Smooth muscle cell (in vitro differentiated cells): Measurements from ENCODE around the gene EHD4. TPM values are rescaled to one million over a fixed set of nuclear protein-coding genes. Genes with fewer than 3 reads are reported as not detected.
A peak's percentile ranks its signal among the peaks of the same experiment; 100 is the strongest.

Source experiments
- DNase-seq: peaks from one replicate; lab custom pipeline; 2025; ENCODE audit not compliant: unreplicated experiment; lab: John Stamatoyannopoulos, UW
- H2AFZ ChIP-seq: fragments of 200-600 bp; sonication (generic); 2 replicates; pipeline ENCODE4 v1.6.0; 2016; ENCODE audit warnings: antibody characterized with exemption, low read depth, mild to moderate bottlenecking
- H3F3A ChIP-seq: fragments of 200-600 bp; sonication (generic); 2 replicates; pipeline ENCODE4 v1.6.0; 2017; ENCODE audit warnings: antibody characterized with exemption, low read depth
- H3K27ac ChIP-seq: fragments of 200-600 bp; sonication (generic); 2 replicates; pipeline ENCODE4 v1.5.1; 2016; ENCODE audit warnings: low read depth, mild to moderate bottlenecking
- H3K27me3 ChIP-seq: fragments of 200-600 bp; sonication (generic); 2 replicates; pipeline ENCODE4 v1.6.1; 2016; ENCODE audit warnings: low read depth, mild to moderate bottlenecking
- H3K36me3 ChIP-seq: fragments of 200-600 bp; sonication (generic); 2 replicates; pipeline ENCODE4 v1.5.1; 2016; ENCODE audit warnings: low read depth
- H3K4me1 ChIP-seq: fragments of 200-600 bp; sonication (generic); 2 replicates; pipeline ENCODE4 v1.5.1; 2016; ENCODE audit warnings: low read depth
- H3K4me2 ChIP-seq: fragments of 200-600 bp; sonication (generic); 2 replicates; pipeline ENCODE4 v1.6.0; 2016; ENCODE audit warnings: mild to moderate bottlenecking
- H3K4me3 ChIP-seq: fragments of 200-600 bp; sonication (generic); 2 replicates; pipeline ENCODE4 v1.5.1; 2016; ENCODE audit warnings: mild to moderate bottlenecking
- H3K79me2 ChIP-seq: fragments of 200-600 bp; sonication (generic); 2 replicates; pipeline ENCODE4 v1.6.0; 2016; ENCODE audit warnings: low read depth, mild to moderate bottlenecking
- H3K9ac ChIP-seq: fragments of 200-600 bp; sonication (generic); 2 replicates; pipeline ENCODE4 v1.6.0; 2016; ENCODE audit warnings: low read depth
- H3K9me3 ChIP-seq: fragments of 200-600 bp; sonication (generic); replicated peaks from 2 replicates; pipeline ENCODE4 v1.5.1; 2016; ENCODE audit warnings: low read depth
- H4K20me1 ChIP-seq: fragments of 200-600 bp; sonication (generic); 2 replicates; pipeline ENCODE4 v1.6.0; 2016; ENCODE audit warnings: low read depth
- WGBS: methylation state at CpG from one replicate; pipeline ENCODE4 v1.1.7; 2016; ENCODE audit warnings: low lambda C conversion rate; 5-methylcytosine and 5-hydroxymethylcytosine counted together
- polyA plus RNA-seq: library from polyadenylated mRNA; unstranded; fragments of >200 nt; fragmentation: Nextera tagmentation; extraction: Ambion mirVana; gene quantifications from 2 replicates; pipeline ENCODE4 v1.2.1, GENCODE V29; 2016
- total RNA-seq: library from RNA; depleted of rRNA; stranded (reverse); fragments of >200 nt; gene quantifications from 2 replicates; pipeline ENCODE4 v1.2.3, GENCODE V29; 2014
- TF ChIP-seq, protein P1 (sequence below): fragments of 200-600 bp; sonication (generic); IDR thresholded peaks from 2 replicates; pipeline ENCODE4 v1.5.1; 2017; ENCODE audit warnings: borderline replicate concordance, mild to moderate bottlenecking, antibody characterized with exemption; ENCODE audit not compliant: insufficient read depth, poor library complexity, severe bottlenecking

The EHD4 gene
- total and polyA plus RNA-seq, 2 experiments from 2014 or later: 11.5 to 15.8 TPM

DNA sequence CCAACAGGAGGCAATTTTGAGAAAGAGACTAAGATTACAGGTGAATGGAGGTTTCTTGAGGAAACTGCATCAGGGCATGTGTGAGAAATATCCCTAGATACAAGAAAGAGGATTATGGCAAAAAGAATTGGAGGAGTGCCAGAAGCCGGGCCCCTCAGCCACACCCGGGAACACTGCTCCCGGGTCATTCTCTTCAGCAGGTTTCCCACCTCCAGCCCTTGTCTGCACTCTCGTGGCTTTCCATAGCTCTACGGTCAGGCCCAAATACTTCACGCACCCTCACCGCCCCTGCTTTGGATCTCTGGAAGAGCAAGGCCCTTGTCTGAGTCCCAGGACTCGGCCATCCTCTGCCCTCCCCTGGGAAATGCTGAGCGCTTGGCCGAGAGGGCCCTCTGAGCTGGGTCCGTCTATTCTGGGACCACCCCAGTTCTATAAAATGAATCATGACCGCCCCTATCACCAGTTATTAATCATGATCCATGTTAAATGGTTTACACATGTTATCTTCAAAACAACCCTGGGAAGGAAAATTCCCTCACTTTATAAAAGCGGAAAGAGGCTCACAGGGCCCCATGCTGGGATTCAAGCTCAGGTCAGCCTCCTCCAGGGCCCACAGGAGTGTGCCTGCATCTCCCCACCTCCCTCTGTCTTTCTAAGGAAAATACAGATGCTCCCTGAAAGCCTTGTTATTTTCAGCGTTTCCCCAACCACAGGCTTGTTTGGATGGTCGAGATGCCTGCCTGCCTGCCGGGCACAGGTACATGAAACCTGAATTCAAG is 39.7 kb downstream of the EHD4 start:
- no peak overlapping the region for H3K4me2 ChIP-seq

DNA sequence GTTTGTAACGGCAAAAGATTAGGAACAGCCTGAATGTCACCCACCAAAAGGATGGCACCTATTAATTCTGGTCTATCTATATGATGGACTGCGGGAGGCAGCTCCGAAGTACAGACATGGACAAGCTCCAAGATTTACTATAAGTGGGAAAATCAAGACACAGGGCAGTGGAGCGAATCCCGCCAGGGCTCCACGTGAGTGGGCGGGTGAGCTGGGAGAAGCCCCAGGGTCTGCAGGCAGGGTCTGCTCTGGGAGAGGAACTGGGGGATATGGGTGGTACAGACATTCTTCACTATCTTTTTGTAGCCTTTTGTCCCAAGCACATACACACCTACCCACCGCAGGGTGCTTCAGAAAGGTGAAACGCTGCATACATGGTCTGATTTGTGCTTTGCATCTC is 40.3 kb downstream of the EHD4 start:
- no peak overlapping the region for H2AFZ ChIP-seq
- no peak overlapping the region for H3K27ac ChIP-seq
- H3K4me1 ChIP-seq: peaks cover 5% of the 10 kb centered on the region
- TF ChIP-seq, protein P1, sequence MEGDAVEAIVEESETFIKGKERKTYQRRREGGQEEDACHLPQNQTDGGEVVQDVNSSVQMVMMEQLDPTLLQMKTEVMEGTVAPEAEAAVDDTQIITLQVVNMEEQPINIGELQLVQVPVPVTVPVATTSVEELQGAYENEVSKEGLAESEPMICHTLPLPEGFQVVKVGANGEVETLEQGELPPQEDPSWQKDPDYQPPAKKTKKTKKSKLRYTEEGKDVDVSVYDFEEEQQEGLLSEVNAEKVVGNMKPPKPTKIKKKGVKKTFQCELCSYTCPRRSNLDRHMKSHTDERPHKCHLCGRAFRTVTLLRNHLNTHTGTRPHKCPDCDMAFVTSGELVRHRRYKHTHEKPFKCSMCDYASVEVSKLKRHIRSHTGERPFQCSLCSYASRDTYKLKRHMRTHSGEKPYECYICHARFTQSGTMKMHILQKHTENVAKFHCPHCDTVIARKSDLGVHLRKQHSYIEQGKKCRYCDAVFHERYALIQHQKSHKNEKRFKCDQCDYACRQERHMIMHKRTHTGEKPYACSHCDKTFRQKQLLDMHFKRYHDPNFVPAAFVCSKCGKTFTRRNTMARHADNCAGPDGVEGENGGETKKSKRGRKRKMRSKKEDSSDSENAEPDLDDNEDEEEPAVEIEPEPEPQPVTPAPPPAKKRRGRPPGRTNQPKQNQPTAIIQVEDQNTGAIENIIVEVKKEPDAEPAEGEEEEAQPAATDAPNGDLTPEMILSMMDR: no peak
- no peak overlapping the region for H3K9ac ChIP-seq
- no peak overlapping the region for H3K4me2 ChIP-seq
- no peaks in the 10 kb centered on the region for H3K79me2 ChIP-seq
- H4K20me1 ChIP-seq: peaks cover 14% of the 10 kb centered on the region
- WGBS: 89% methylated on average over 9 of the region's 9 CpGs
- no peaks in the 10 kb centered on the region for H3K27me3 ChIP-seq
- DNase-seq: no peak
- no peaks in the 10 kb centered on the region for H3K36me3 ChIP-seq
- H3K9me3 ChIP-seq: no peaks in the 10 kb centered on the region
- peaks cover 5% of the 10 kb centered on the region for H3F3A ChIP-seq
- H3K4me3 ChIP-seq: no peak overlapping the region

More for the DNA sequence above, 39.7 kb downstream of the EHD4 start:
- Histone ChIP-seq H3K79me2 (no peaks in the 10 kb centered on the region), H3K27me3 (no peaks in the 10 kb centered on the region), H3K9ac (peak overlapping the region; percentile 6), H3K9me3 (no peaks in the 10 kb centered on the region), H3K4me1 (peaks cover 5% of the 10 kb centered on the region), H3K27ac (no peak overlapping the region), H2AFZ (no peak overlapping the region), H3F3A (peaks cover 5% of the 10 kb centered on the region), H3K4me3 (no peak overlapping the region), H4K20me1 (peaks cover 14% of the 10 kb centered on the region), H3K36me3 (no peaks in the 10 kb centered on the region)
- TF ChIP-seq, protein P1: no peak
- whole genome bisulfite sequencing: 87% methylated on average over 16 of the region's 16 CpGs
- no peak for DNase-seq

DNA sequence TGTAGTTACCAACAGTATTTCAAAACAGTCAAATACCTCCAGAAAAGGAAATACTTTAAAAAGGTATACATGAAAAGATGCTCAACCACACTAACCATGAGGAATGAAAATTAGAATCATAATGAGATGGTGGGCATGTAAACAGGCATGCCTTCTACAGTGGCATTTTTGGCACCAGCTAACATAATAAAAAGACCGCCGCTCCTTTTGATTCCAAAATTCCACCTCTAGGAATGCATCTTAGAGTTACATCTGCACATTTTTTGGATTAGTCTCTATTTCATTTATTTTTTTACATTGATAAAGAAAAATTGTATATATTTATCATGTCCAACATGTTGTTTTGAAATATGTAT is 41.5 kb downstream of the EHD4 start:
- Histone ChIP-seq H2AFZ (no peak overlapping the region), H4K20me1 (peaks cover 27% of the 10 kb centered on the region), H3F3A (peaks cover 5% of the 10 kb centered on the region), H3K27me3 (no peaks in the 10 kb centered on the region), H3K4me3 (no peak overlapping the region), H3K36me3 (no peaks in the 10 kb centered on the region), H3K9ac (no peak overlapping the region), H3K4me2 (peak overlapping the region; percentile 28), H3K4me1 (peaks cover 10% of the 10 kb centered on the region), H3K27ac (peak overlapping the region; percentile 78), H3K9me3 (no peaks in the 10 kb centered on the region), H3K79me2 (no peaks in the 10 kb centered on the region)
- WGBS: 92% methylated on average over 2 of the region's 2 CpGs
- DNase-seq: no peak
- TF ChIP-seq, protein P1: no peak
